ENCODE results near the gene TUBA1A.
"Not testable (repeated sequence)": the region's sequence is repeated elsewhere in the genome, so short reads cannot be mapped to it uniquely, and the experiment has no call there.

TUBA1A gene

DNA sequence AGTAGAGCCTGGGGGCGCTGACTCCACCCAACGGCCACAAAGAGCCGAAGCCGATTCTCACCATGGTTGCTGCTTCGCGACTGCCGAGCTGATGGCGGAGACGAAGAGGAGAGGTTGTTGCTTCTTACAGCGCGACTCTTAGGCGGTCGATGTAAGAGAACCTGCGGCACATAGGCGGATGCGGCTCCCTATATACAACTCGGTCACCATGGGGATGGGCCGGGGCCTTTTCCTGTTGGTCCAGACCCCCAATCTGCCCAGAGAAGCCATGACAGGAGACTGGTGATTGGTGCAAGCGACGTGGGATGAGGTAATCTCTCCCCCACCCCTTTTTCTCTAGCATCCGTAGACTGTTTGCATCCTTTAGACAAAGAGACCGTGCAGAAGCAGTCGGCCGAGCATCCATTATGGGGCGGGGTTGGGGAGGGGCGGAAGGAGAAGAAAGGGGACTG is at the start of gene TUBA1A:
Gene TUBA1A (minus strand): TSS at position 165 of the 452 bp plus-strand sequence. CDS start 101 bp downstream, at position 64.
- peak; percentile 99 for DNase-seq

DNA sequence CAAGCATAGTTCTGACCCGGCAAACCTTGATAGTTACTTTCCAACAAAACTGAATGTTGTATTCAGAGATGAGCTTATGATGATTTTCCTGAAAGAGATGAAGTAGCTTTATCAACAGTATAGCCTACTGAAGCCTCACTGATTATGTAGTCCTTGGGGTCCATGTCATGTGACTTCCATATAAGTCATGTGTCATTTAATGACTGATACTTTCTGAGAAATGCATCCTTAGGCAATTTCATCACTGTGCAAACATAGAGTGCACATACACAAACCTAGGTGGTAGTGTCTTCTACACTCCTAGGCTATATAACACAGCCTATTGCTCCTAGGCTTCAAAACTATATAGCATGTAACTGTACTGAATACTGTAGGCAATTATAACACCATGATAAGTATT is 47.5 kb upstream of the TUBA1A start:
- DNase-seq = no peak

GRCh38 chr12:49233842-49234526 is 45.1 kb upstream of the TUBA1A start:
- peak; percentile 48 to 90 for DNase-seq

DNA sequence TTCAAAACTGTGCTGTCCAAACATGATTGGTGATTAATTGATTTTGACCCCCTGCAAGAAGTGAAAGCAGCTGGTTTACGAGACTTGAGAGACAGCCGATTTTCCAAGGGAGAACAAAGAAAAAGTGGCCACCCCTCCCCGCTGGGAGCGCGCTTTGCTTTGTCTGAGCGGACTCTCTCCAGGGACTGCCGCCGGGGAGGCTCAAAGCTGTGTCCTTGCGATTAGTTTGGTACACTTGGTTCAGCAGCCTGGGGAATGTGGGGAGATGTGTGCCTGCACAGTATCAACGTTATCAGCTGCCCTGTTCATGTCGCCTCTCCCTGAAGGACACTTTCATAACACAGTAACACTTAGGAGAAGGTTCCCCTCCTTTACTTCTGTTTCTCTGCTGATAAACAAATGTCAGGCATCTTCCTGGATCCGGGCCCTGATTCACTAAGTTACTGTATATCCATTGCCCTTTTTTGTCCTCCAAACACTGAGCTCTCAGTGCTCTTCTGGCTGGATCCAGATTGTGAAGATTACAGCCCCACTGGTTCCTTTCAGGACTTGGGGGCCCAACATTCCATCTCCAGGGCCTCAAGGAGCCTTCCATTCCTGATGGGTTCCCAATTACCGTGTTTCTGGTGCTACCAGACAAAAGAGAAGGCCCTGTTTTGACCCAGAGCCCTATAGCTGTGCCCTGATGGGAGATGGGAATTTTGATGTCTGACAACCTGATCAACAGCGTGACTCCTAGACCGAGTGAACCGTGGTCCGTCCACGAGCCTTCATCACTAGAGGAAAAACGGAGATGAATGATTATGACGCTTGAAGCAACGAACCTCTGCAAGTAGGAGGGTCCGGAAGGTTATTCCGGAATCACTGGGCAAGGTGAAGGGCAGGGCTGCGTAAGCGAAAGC is 44.3 kb upstream of the TUBA1A start:
- no peak for DNase-seq

DNA sequence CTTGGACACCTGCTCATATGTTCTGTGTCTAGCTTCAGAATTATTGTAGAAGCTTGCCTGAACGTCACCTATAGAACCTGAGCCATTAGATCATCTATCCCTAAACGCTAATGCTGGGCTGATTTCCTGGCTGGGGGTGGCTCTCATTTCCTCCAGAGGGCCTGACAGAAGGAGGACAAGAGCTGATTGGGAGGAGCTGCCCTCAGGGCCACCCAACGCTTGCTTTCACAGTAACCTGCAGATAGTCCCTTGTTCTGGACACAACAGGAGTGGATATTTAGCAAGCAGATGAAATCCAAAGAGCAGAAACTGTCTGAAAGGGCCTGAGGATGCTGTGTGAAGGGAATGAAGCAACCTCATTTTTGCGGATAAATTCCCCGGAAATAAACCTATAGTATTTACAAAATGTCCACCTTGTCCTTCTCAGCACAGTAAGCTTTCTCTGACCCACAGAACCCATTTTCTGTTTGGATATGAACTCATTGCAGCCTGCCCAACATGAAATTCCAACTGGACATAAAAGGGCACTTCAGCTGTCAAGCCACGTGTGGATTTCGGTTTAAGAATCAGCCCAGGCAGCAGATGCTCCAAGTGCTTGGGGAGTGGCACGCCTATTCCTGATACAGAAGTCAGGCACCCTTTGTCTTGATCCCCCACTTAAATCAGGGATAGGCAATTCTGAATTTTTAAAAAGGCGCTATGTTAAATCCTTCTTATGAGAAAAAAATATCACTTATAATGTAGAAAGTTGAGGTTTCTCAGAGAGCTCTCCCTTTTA is 43.2 kb upstream of the TUBA1A start:
- no peak for DNase-seq

GRCh38 chr12:49230805-49231194 is 41.9 kb upstream of the TUBA1A start:
- peak; percentile 21 to 22 for DNase-seq

DNA sequence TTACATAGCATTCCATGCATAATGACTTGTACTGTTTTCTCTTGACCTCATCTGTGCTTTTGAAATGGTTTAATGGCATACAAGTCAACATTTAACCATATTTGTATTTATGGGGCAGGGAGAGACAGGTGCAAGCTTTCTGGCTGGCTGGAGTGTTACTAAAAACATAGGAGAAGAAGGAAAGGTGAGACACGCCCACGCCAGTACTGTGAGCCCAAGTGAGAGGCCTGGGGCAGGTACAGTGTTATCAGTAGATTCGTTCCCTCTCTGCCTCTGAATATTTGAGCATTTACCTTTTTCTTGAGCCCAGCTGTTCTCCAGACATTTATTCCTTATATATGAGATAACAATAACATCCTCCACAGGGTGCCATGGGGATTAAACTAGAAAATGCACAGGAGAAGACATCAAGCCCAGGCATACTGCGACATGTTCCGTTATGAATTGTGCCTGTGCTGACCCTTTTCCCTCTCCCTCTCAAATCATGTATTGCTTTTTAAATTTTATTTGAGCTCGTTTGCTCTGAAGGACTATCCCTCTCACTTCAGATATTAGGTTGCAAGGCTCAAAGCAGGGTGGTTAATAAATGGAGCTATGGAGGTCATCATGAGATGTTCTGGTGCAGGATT is 41.4 kb upstream of the TUBA1A start:
- DNase-seq = no peak

- no peak for DNase-seq
Measured at GRCh38 chr12:49228653-49229052, 39.8 kb upstream of the TUBA1A start.

- DNase-seq = no peak
Measured at GRCh38 chr12:49227713-49228112, 38.8 kb upstream of the TUBA1A start.

- DNase-seq = peak in 1 of 2 donors; percentile 32
Measured at GRCh38 chr12:49225576-49226166, 36.8 kb upstream of the TUBA1A start.

- DNase-seq = no peak
Measured at GRCh38 chr12:49223590-49224369, 34.9 kb upstream of the TUBA1A start.

DNA sequence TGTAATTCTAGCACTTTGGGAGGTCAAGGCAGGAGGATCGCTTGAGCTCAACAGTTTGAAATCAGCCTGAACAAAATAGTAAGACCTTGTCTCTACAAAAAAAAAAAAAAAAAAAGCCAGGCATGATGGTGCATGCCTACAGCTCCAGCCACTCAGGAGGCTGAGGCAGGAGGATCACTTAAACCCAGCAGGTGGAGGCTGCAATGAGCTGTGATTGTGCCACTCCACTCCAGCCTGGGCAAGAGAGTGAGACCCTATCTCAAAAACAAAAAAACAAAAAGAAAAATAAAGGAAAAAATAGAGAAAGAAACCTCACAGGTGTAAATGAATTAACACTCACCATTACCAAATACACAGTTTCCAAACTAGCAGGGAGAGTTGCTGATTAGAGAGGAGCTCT is 34.2 kb upstream of the TUBA1A start:
- DNase-seq = no peak

GRCh38 chr12:49220972-49221371 is 32.1 kb upstream of the TUBA1A start:
- DNase-seq = no peak

GRCh38 chr12:49219417-49220026 is 30.6 kb upstream of the TUBA1A start:
- no peak for DNase-seq

DNA sequence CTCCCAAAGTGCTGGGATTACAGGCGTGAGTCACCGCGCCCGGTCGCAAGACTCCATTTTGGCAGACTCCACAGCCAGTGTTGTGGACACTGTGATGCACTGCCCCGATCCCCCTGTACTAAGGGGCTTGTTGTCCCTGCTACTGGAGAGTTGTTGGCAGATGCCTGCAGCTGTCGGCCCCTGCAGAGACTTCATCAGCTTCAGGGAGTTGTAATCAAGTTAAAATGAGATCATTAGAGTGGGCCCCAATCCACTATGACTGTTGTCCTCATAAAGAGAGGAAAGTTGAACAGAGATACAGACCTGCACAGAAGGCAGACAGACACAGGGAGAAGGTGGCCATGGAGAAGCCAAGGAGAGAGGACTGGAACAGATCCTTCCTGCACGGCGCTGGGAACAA is 23.7 kb upstream of the TUBA1A start:
- no peak for DNase-seq

GRCh38 chr12:49210703-49211102 is 21.8 kb upstream of the TUBA1A start:
- not testable (repeated sequence) for DNase-seq

DNA sequence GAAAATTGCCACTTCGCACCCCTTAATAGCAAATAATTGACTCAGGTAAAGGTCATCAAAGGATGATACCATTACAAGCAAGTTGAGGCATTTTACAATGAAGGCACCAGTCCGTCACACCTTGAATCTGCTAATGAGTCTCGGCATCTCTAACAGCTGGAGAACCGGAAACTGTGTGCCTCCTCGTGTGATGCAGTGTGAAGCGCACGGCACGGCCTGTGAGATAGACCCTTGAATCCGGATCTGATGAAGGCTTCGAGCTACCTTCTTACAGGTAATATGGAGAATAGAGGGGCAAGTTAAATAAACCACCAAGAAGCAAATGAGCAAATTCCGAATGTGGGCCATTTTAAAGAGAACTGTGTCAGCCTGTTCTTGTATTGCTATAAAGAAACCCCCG is 19.8 kb upstream of the TUBA1A start:
- DNase-seq = no peak

DNA sequence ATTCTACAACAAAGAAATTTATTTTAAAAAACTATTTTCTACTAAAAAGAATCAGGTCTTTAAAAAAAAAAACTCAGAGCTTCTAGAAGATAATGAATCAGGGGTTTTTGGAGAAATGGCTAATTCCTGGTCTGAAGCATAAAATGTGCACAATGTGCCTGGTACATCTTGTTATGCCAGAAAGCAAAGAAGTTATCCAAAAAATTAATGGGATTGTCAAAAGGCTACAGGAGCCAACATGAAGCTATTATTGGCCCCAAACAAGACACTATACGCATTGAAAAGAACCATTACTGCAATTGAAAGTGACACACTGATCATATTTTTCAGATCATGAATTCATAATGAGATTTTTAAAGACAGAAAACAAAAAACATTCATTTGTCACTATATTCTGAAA is 19.3 kb upstream of the TUBA1A start:
- no peak for DNase-seq

DNA sequence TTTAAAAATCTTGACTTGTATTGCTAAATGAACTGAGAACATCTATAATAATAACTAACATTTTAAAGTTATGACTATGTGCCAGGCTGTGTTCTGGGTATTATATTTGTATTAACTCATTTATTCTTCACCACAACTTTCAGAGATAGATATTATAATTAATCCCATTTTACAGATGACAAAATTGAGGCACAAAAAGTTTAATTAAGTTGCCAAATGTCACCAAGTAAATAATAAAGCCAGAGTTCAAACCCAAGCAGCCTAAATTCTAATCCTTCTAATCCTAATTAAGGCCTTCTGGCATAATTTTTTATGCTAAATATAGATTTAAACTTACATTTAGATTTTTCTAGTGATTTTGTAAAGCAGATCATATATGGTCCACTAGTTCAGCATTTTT is 17.5 kb upstream of the TUBA1A start:
- DNase-seq = no peak

GRCh38 chr12:49201595-49202295 is 12.9 kb upstream of the TUBA1A start:
- DNase-seq = peak; percentile 29 to 40

Data from CD4-positive, alpha-beta T cell treated with Interleukin-4 for 1 hour (primary cell).